Measurements from ENCODE around the gene RITA1. TPM values are rescaled to one million over a fixed set of nuclear protein-coding genes. Genes with fewer than 3 reads are reported as not detected.
"Not testable (repeated sequence)": the region's sequence is repeated elsewhere in the genome, so short reads cannot be mapped to it uniquely, and the experiment has no call there.

The RITA1 gene
- 8.4 TPM for total RNA-seq

- peak; percentile 77 for DNase-seq
Observed at GRCh38 chr12:113185180-113186032, at the start of gene RITA1, which contains the start of gene DDX54. Gene RITA1 (plus strand): TSS chr12:113185721. CDS start chr12:113186747, 1,026 bp downstream. Gene DDX54 (minus strand): TSS chr12:113185478. CDS start chr12:113185451, 27 bp downstream.

GRCh38 chr12:113136128-113136989 lies 49.2 kb upstream of the RITA1 start:
- DNase-seq = peak; percentile 48

- DNase-seq = no peak
Observed at GRCh38 chr12:113136990-113137511, 48.5 kb upstream of the RITA1 start.

GRCh38 chr12:113137861-113138783 lies 47.4 kb upstream of the RITA1 start:
- DNase-seq = no peak

DNA sequence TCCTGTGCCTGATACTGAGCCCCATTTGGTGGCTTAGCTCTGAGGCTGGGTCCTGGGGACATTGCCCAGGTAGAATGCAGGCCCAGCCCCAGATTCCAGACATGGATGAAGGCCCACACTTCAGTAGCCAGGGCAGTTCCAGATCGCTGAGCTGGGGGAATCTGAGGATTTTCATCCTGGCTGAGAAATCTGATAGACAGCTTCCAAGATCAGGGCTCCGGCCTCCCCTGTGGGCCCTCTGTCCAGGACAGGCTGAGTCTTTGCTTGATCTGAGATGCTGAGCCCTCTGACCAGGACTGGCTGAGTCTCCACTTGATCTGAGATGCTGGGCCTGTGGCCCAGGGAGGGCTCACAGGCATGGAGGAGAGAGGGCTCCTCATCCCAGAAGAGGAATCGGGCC lies 46.7 kb upstream of the RITA1 start:
- no peak for DNase-seq

DNA sequence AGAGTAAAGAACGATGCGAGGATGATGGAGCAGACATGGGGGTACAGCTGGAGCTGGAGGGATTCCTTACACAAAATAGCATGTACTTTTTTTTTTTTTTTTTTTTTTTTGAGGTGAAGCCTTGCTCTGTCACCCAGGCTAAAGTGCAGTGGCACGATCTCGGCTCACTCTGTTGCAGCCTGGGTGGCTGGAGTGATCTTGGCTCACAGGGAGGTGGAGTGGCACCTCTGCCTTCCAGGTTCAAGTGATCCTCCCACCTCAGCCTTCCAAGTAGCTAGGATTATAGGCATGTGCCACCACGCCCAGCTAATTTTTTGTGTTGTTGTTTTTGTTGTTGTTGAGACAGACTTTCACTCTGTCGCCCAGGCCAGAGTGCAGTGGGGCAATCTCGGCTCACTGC lies 44.8 kb upstream of the RITA1 start:
- no peak for DNase-seq

DNA sequence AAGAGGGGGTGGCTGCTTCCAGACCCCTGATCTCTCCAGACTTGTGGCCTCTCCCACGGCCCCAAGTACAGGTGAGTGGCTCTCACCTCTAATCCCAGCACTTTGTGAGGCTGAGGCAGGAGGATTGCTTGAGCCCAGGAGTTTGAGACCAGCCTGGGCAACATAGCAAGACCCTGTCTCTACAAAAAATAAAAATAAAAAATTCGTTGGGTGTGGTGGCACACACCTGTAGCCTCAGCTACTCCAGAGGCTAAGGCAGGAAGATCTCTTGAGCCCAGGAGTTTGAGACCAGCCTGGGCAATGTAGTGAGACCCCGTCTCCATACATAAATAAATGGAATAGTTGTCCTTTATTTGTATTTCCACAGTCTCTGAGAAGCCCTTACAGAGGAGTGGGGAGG lies 43.8 kb upstream of the RITA1 start:
- DNase-seq = not testable (repeated sequence)

- DNase-seq = peak; percentile 85
Observed at GRCh38 chr12:113142173-113142885, 43.2 kb upstream of the RITA1 start.

DNA sequence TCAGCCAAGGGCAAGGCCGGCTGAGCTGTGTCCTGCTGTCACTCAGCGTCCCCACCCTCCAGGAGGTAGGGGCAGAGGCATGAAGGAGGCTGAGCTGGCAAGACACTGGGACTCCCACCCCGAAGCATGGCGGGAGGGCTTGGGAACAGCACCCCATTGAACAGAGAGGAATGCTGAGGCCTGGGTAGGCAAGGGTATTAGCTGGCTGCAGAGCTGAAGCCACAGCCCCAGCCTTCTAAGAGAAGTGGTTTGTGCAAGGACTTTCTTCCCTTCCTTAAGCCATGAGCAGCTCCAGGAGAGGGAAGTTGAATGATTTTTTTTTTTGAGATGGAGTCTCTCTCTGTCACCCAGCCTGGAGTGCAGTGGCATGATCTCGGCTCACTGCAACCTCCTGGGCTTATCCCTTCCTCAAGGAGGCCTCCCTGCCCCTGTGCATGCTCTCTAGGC lies 42.6 kb upstream of the RITA1 start:
- no peak for DNase-seq

- DNase-seq = no peak
Observed at GRCh38 chr12:113143959-113144358, 41.6 kb upstream of the RITA1 start.

- DNase-seq = no peak
Observed at GRCh38 chr12:113144806-113145205, 40.7 kb upstream of the RITA1 start.

DNA sequence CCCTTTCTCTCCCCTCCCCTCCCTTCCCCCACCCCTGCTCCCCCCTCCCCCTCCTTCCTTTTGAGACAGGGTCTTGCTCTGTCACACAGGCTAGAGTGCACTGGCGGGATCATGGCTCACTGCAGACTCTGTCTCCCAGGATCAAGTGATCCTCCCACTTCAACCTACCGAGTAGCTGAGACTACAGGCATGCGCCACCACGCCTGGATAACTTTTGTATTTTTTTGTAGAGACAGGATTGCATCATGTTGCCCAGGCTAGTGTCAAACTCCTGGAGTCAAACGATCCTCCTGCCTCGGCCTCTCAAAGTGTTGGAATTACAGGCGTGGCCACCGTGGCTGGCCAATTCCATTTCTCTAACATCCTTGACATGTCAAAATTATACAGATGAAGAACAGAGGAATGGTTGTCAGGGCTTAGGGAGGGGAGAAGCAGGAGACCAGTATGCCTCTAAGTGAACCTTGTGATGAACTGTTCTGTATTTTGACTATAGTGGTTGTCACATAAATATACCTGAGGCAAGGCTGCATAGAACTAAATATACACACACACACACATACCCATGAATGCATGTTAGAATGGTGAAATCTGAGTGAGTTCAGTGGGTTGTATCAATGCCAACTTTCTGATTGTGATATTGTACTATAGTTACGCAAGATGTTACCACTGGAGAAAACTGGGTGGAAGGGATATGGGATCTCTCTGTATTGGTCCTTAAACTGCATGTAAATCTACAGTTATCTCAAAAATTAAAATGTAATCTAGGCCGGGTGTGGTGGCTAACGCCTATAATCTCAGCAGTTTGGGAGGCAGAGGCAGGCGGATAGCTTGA lies 39.6 kb upstream of the RITA1 start:
- no peak for DNase-seq

DNA sequence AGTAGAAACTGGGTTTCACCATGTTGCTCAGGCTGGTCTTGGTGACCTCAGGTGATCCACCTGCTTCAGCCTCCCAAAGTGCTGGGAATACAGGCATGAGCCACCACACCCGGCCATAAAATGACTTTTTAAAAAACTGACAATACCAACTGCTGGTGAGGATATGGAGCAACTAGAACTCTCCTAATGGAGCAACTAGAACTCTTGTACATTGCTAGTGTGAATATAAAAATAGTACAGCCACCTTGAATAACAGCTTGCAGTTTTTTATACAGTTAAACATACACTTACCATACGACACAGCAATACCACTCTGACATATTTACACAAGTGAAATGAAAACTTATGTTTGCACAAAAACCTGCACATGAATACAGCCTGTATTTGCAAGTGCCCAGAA lies 38.5 kb upstream of the RITA1 start:
- no peak for DNase-seq

DNA sequence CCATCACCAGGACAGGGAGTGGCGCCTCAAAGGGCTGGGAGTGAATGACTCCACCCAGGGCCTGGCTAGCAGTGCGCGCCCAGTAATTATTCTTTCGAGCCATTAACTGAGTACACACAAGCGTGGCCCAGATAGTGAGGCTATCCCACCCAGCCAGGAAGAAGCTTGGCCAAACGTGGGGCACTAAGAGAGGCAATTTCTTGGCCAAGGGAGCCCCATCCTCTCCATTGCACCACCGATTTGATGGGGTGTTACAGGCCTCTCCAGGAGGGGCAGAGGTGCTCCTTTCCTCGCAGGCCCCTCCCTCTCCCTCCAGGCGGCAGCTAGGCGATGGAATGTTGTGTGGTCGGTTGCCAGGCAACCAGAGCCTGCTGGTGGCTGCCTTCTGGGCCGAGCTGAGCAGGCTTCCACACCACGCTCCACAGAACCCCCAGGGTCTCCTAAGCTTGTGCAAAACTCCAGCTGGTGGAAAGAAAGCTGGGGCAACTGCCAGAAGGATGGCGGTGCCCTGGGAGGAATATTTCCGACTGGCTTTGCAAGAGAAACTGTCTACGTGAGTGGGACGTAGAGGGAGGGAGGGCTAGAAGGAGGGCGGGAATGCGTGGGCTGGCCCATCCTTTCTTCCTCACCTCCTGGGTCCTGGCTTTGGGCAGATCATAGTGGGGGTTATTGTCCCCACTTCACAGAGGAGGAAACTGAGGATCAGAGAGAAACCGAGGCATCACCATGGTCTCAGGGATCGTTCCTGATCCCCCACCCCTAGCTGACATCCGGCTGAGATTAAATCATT lies 36.0 kb upstream of the RITA1 start, which contains the start of gene CFAP73:
CFAP73 (plus strand) TSS at position 364 of the 790 bp plus-strand sequence; CDS start at position 498, 134 bp downstream.
- peak; percentile 50 for DNase-seq

DNA sequence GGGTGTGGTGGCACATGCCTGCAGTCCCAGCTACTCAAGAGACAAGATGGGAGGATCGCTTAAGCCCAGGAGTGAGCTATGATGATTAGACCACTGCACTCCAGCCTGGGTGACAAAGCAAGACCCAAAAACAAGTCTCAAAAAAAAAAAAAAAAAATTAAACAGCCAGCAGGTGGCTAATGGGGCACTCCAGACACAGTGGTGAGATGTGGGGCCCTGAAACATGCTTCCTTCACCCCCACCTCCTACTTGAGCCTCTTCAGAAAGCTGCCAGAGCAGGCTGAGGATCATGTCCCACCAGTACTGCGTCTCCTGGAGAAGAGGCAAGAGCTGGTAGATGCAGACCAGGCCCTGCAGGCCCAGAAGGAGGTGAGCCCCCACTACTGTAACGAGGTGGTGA lies 33.9 kb upstream of the RITA1 start:
- no peak for DNase-seq

DNA sequence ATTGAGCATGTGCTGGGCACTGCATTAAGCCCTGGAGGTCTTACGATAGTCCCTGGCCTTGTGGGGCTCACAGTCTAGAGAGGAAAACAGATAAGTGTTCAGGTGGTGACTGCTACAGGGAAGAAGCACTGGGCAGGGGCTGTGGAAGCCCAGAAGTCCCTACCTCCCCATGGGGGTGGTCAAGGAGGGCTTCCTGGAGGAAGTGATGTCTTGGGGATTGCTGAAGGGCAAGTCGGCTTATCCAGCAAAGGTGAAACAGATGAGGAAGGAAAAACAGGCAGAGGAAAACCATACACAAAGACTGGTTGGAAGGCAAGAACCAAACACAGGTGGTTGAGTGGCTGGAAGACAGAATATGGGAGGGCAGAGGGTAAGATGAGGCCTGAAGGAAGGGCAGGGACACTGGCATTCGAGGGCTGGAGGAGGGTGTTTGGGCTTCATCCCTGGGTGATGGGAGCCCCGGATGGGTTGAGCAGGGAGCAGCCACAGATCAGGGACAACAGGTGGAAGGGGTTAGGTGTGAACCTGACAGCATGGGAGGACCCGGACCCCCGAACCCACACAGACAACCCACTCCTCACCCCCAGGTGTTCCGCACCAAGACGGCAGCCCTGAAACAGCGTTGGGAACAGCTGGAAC lies 33.2 kb upstream of the RITA1 start:
- DNase-seq = no peak

GRCh38 chr12:113152835-113153814 lies 32.4 kb upstream of the RITA1 start:
- DNase-seq = peak; percentile 76

All from occipital lobe (tissue), 2 donors.